SU-DHL-6 (cell line): ENCODE results near the gene IPPK.

Experiments used
- H2AFZ ChIP-seq: fragments of 200-600 bp; sonication (generic); 2 replicates; pipeline ENCODE4 v1.6.1; 2014; ENCODE audit warnings: low read depth, mild to moderate bottlenecking, moderate library complexity, mixed read lengths, antibody characterized with exemption, low read length; ENCODE audit not compliant: severe bottlenecking
- H3F3A ChIP-seq: fragments of 200-600 bp; shearing (Covaris generic); 2 replicates; pipeline ENCODE4 v1.6.0; 2016; ENCODE audit warnings: antibody characterized with exemption, mild to moderate bottlenecking; ENCODE audit not compliant: insufficient read depth
- H3K27ac ChIP-seq: fragments of 200-600 bp; sonication (generic); 2 replicates; pipeline ENCODE4 v1.5.1; 2016; ENCODE audit warnings: low read depth, mild to moderate bottlenecking, low read length, moderate library complexity, mixed read lengths
- H3K27me3 ChIP-seq: fragments of 200-600 bp; sonication (generic), shearing (Covaris generic); 2 replicates; pipeline ENCODE4 v1.6.0; 2014; ENCODE audit warnings: mild to moderate bottlenecking, low read length
- H3K36me3 ChIP-seq: fragments of 200-600 bp; sonication (generic); 2 replicates; pipeline ENCODE4 v1.6.1; 2014; ENCODE audit warnings: mild to moderate bottlenecking, low read length, mixed read lengths
- H3K4me2 ChIP-seq: fragments of 300-600, 200-600 bp; shearing (Covaris generic), sonication (generic); 2 replicates; pipeline ENCODE4 v1.6.0; 2014; ENCODE audit warnings: low read length, low read depth, mild to moderate bottlenecking; ENCODE audit not compliant: poor library complexity, severe bottlenecking
- H3K4me3 ChIP-seq: fragments of 200-600 bp; sonication (generic); 2 replicates; pipeline ENCODE4 v1.5.1; 2014; ENCODE audit warnings: antibody characterized with exemption, low read length, mild to moderate bottlenecking, mixed read lengths; ENCODE audit not compliant: insufficient read depth, poor library complexity, severe bottlenecking
- H3K79me2 ChIP-seq: fragments of 200-600 bp; sonication (generic); 2 replicates; pipeline ENCODE4 v1.6.1; 2014; ENCODE audit warnings: mild to moderate bottlenecking, low read length, moderate library complexity; ENCODE audit not compliant: insufficient read depth
- H3K9ac ChIP-seq: fragments of 200-600 bp; sonication (generic); 2 replicates; pipeline ENCODE4 v1.7.0; 2014; ENCODE audit warnings: mild to moderate bottlenecking, low read length
- H3K9me2 ChIP-seq: fragments of 200-600 bp; sonication (generic); replicated peaks from 2 replicates; pipeline ENCODE4 v1.6.1; 2014; ENCODE audit warnings: low read length; ENCODE audit not compliant: insufficient read depth
- H3K9me3 ChIP-seq: fragments of 200-600 bp; sonication (generic); 2 replicates; pipeline ENCODE4 v1.6.1; 2014; ENCODE audit warnings: low read length, mixed read lengths; ENCODE audit not compliant: insufficient read depth
- H4K20me1 ChIP-seq: fragments of 200-600 bp; sonication (generic); 2 replicates; pipeline ENCODE4 v1.6.1; 2014; ENCODE audit warnings: low read depth, mild to moderate bottlenecking, antibody characterized with exemption, low read length, moderate library complexity, mixed read lengths
- CTCF ChIP-seq: fragments of 200-600 bp; sonication (generic); IDR thresholded peaks from one replicate; pipeline ENCODE4 v1.5.1; 2017; ENCODE audit warnings: antibody characterized with exemption, mild to moderate bottlenecking, low read length, moderate library complexity; ENCODE audit not compliant: insufficient read depth, poor library complexity, severe bottlenecking
- EZH2phosphoT487 ChIP-seq: fragments of 200-600 bp; sonication (generic), shearing (Covaris generic); conservative IDR thresholded peaks from 2 replicates; pipeline ENCODE4 v1.6.1; 2018; ENCODE audit warnings: mild to moderate bottlenecking, antibody characterized with exemption, low read length, moderate library complexity, mixed read lengths

IPPK gene

GRCh38 chr9:92707530-92707929 is 37.6 kb upstream of the IPPK start:
- Histone ChIP-seq H3K4me3 (no peak overlapping the region), H3K79me2 (no peaks in the 10 kb centered on the region), H3K27ac (no peak overlapping the region)

GRCh38 chr9:92706218-92706940 is 36.4 kb upstream of the IPPK start:
- Histone ChIP-seq H3K4me3 (no peak overlapping the region), H4K20me1 (no peaks in the 10 kb centered on the region), H2AFZ (no peak overlapping the region), H3K9me2 (no peaks in the 10 kb centered on the region), H3K27ac (no peak overlapping the region), H3K9me3 (no peaks in the 10 kb centered on the region), H3K4me2 (no peak overlapping the region), H3K79me2 (no peaks in the 10 kb centered on the region), H3K9ac (no peak overlapping the region), H3K27me3 (no peaks in the 10 kb centered on the region), H3K36me3 (peaks cover 1% of the 10 kb centered on the region; the same call in 1 of the 2 replicates), H3F3A (peaks cover 18% of the 10 kb centered on the region; the same call in 1 of the 2 replicates)
- TF ChIP-seq EZH2phosphoT487 = no peak
- TF ChIP-seq CTCF = peak; percentile 69

More at GRCh38 chr9:92707530-92707929, 37.6 kb upstream of the IPPK start:
- Histone ChIP-seq H2AFZ (no peak overlapping the region), H3F3A (peaks cover 18% of the 10 kb centered on the region; the same call in 1 of the 2 replicates), H3K9me3 (no peaks in the 10 kb centered on the region), H3K9ac (no peak overlapping the region), H3K4me2 (no peak overlapping the region), H3K9me2 (no peaks in the 10 kb centered on the region), H4K20me1 (no peaks in the 10 kb centered on the region), H3K36me3 (peaks cover 7% of the 10 kb centered on the region; the same call in 1 of the 2 replicates), H3K27me3 (no peaks in the 10 kb centered on the region)
- TF ChIP-seq CTCF = no peak
- TF ChIP-seq EZH2phosphoT487 = no peak

- TF ChIP-seq CTCF = no peak
- TF ChIP-seq EZH2phosphoT487 = no peak
- H3K27me3 ChIP-seq = no peaks in the 10 kb centered on the region
- H3K9me2 ChIP-seq = no peaks in the 10 kb centered on the region
- H3K4me2 ChIP-seq = no peak overlapping the region
- no peak overlapping the region for H3K27ac ChIP-seq
- no peak overlapping the region for H3K4me3 ChIP-seq
- H3K79me2 ChIP-seq = no peaks in the 10 kb centered on the region
- H3K9ac ChIP-seq = no peak overlapping the region
- H3F3A ChIP-seq = peaks cover 18% of the 10 kb centered on the region; the same call in 1 of the 2 replicates
- H3K9me3 ChIP-seq = no peaks in the 10 kb centered on the region
- no peaks in the 10 kb centered on the region for H4K20me1 ChIP-seq
- no peaks in the 10 kb centered on the region for H3K36me3 ChIP-seq
- no peak overlapping the region for H2AFZ ChIP-seq
Measured at GRCh38 chr9:92704528-92704927, 34.6 kb upstream of the IPPK start.
